Lower lobe of right lung (tissue), 2 donors: Measurements from ENCODE around the gene BTG2. TPM values are rescaled to one million over a fixed set of nuclear protein-coding genes. Genes with fewer than 3 reads are reported as not detected.

Experiments used
- ATAC-seq, 2 donors: fragments of 200-7000 bp; cut with Tn5 transposase; one replicate each; pipeline ENCODE4 v1.9.1; 2020 to 2022; ENCODE audit warnings: mild to moderate bottlenecking in 2 of 2, moderate library complexity in 2 of 2
- DNase-seq: peaks from one replicate; pipeline ENCODE4 v3.0.0-alpha.2; 2020
- H3K27ac ChIP-seq: fragments of 200-600 bp; one replicate; pipeline ENCODE4 v1.8.0; 2022
- H3K27me3 ChIP-seq: fragments of 200-600 bp; one replicate; pipeline ENCODE4 v1.8.0; 2022; ENCODE audit warnings: low read depth
- H3K36me3 ChIP-seq: fragments of 200-600 bp; one replicate; pipeline ENCODE4 v1.8.0; 2022; ENCODE audit warnings: mild to moderate bottlenecking
- H3K4me1 ChIP-seq: fragments of 200-600 bp; one replicate; pipeline ENCODE4 v1.8.0; 2022
- H3K4me3 ChIP-seq: fragments of 200-600 bp; one replicate; pipeline ENCODE4 v1.8.0; 2022; ENCODE audit warnings: mild to moderate bottlenecking
- H3K9me3 ChIP-seq: fragments of 200-600 bp; one replicate; pipeline ENCODE4 v1.8.0; 2022
- intact Hi-C: fragments of 100-400 bp; cut with DNase I; formaldehyde crosslinking; loops from one replicate; pipeline ENCODE4 v1.11.0; 2022
- total RNA-seq: library from RNA; stranded (reverse); fragmentation: NEBNext Ultra II Directional; extraction: Animal tissue kit (Norgen Biotek cat#: 25700); gene quantifications from one replicate; pipeline ENCODE4 v1.2.1, GENCODE V29; 2021
- TF ChIP-seq, protein P1 (sequence below): fragments of 200-600 bp; IDR thresholded peaks from one replicate; pipeline ENCODE4 v1.8.0; 2022; ENCODE audit warnings: antibody characterized with exemption, mild to moderate bottlenecking
- donor health status: DM: no; HTN: yes; CAD: no; lungs with severe emphysema.

BTG2 gene
- total RNA-seq, 1 donor from 2014 or later: 96.7 TPM

DNA sequence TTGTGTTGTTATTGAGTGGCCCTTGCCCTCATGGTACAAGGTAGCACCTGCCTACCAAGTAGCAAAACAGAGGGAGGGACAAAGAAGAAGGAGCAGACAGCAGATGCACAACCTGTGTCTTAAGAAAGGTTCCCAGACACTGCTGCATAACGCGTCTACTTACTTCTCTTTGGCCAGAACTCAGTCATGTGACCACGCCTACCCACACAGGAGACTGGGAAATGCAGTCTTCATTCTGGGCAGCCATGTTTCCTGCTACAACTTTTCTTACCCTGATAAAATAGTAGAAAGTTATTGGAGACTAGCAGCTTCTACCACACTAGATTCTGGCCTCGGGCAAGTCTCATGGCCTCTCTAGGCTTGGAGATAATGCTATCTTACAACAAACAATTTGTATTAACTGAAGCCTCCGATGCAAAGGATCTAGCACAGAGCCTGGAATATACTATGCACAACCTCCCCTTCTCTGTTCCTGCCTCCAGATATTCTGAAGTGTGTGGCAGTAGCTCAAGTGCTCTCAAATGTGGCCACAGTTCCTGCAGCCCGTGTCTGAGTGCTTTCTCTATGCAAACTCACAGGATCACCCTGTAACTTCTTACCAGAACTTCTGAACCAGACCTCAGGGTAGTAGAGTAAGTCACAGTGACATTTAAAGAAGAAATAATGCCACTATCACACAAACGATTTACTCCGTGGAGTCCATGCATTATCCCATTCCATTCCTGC is 34.1 kb upstream of the BTG2 start:
- TF ChIP-seq, protein P1, sequence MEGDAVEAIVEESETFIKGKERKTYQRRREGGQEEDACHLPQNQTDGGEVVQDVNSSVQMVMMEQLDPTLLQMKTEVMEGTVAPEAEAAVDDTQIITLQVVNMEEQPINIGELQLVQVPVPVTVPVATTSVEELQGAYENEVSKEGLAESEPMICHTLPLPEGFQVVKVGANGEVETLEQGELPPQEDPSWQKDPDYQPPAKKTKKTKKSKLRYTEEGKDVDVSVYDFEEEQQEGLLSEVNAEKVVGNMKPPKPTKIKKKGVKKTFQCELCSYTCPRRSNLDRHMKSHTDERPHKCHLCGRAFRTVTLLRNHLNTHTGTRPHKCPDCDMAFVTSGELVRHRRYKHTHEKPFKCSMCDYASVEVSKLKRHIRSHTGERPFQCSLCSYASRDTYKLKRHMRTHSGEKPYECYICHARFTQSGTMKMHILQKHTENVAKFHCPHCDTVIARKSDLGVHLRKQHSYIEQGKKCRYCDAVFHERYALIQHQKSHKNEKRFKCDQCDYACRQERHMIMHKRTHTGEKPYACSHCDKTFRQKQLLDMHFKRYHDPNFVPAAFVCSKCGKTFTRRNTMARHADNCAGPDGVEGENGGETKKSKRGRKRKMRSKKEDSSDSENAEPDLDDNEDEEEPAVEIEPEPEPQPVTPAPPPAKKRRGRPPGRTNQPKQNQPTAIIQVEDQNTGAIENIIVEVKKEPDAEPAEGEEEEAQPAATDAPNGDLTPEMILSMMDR: no peak
- Histone ChIP-seq H3K9me3 (no peaks in the 10 kb centered on the region), H3K4me3 (peak overlapping the region; percentile 33), H3K4me1 (peaks cover 63% of the 10 kb centered on the region), H3K27ac (peak overlapping the region; percentile 46), H3K36me3 (no peaks in the 10 kb centered on the region), H3K27me3 (no peaks in the 10 kb centered on the region)
- peak; percentile 75 for DNase-seq
- peak; percentile 70 to 71 for ATAC-seq
- intact Hi-C loops: loop anchor here (5.0 kb wide), 1 partner anchor 66 kb away; no protein-coding TSS in a partner anchor

DNA sequence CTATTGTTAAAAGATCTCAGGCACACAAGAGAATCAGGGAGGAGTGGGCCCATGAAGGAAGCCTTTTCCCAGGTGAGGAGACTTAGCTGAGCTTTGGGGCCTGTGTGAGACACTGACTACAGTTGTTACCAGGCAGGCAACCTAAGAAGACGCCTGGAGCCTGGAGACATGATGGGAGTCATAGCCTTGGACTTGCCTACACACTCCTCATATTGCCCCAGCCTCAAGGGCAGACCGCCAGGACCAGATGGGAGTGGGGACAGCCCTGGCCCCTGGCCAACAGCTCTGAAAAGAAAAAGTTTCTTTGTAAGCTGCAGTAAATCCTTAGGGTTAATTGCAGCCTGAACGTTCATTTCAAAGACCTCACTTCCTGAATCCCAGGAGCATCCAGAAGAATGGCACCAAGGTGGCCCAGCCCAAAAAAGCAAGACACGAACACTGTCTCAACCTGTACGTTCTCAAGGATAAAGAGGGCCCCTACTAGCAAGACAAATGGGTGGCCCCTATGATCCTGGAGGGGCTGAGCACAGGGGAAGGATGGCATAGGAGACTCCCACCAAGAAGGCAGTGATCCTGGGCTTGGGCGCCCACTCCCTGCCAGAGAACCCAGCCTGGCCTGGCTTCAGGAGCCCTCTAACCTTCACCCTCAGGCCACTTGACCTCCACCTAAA is 33.2 kb upstream of the BTG2 start:
- ATAC-seq: no peak
- intact Hi-C loops: loop anchor here (5.0 kb wide), 1 partner anchor 65 kb away; no protein-coding TSS in a partner anchor
- no peaks in the 10 kb centered on the region for H3K27me3 ChIP-seq
- H3K27ac ChIP-seq: no peak overlapping the region
- TF ChIP-seq, protein P1: no peak
- H3K4me3 ChIP-seq: no peak overlapping the region
- H3K9me3 ChIP-seq: no peaks in the 10 kb centered on the region
- H3K36me3 ChIP-seq: no peaks in the 10 kb centered on the region
- DNase-seq: no peak
- peaks cover 65% of the 10 kb centered on the region for H3K4me1 ChIP-seq

DNA sequence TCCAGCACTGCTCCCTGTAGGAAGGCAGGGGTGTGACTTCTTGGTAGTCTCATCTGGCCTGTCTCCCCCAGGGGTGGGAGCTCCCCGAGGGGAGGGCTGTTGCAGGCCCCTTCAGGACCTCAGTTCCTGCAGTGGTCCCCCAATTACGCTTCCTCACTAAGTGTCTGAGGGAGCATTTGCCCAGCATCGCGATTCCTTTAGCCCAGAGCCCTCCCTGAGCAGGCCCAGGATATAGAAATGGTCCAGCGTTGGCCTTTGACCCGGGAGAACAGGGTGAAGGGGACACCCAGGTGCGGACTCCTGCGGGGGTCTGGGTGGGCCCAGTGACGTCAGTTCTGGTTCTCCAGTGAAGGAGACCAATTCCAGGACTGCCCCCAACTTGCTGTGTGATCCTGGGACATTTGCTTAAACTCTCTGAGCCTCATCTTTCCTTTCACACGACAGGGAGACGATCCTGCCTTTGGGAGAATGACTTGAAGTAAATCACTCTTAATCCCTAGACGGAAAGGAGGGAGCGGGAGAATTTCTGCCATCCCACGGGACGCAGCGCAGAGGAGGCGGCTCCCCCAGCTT is 32.6 kb upstream of the BTG2 start:
- Histone ChIP-seq H3K27ac (no peak overlapping the region), H3K4me1 (peaks cover 68% of the 10 kb centered on the region), H3K9me3 (no peaks in the 10 kb centered on the region), H3K27me3 (no peaks in the 10 kb centered on the region), H3K36me3 (no peaks in the 10 kb centered on the region), H3K4me3 (peak overlapping the region; percentile 47)
- intact Hi-C loops: loop anchor here (5.0 kb wide), 1 partner anchor 65 kb away; no protein-coding TSS in a partner anchor
- TF ChIP-seq, protein P1: no peak
- DNase-seq (no peak), ATAC-seq (no peak)

DNA sequence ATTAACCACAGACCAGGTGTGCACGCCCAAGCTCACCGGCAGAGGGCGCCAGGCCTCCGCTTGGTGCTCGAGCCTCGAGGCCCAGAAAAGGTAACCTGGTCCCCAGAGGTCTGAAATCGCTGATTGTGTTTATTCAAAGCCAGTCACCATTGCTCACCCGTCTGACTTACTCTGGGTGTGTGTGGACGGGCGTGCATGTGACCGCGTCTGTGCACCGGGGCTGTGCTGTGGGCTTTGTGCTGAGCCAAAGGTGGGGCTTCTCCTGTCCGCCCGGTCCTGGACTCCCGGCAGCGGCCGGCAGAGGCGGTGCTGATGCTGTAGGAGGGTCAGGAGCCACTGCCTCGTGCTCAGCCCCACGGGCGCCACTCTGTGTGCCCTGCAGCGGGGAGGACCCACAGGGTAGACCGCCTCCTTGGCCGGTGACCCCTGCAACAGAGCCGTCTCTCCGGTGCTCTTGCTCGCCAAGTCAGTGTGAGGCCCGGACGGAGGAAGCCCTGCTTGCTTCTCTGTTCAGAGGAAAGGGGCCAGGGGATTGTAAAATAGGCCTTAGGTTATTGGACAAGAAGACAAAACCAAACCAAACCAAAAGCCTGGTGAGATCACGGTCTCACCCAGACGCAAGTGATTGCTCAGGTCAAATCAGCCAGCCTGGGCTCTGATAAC is 32.0 kb upstream of the BTG2 start:
- Histone ChIP-seq H3K4me1 (peaks cover 73% of the 10 kb centered on the region), H3K27ac (peak overlapping the region; percentile 72), H3K27me3 (no peaks in the 10 kb centered on the region), H3K4me3 (peak overlapping the region; percentile 47), H3K36me3 (no peaks in the 10 kb centered on the region), H3K9me3 (no peaks in the 10 kb centered on the region)
- ATAC-seq (peak; percentile 86 to 88), DNase-seq (peak; percentile 92)
- intact Hi-C loops: loop anchor here (5.0 kb wide), 1 partner anchor 64 kb away; no protein-coding TSS in a partner anchor
- TF ChIP-seq, protein P1: peak; percentile 97
